Smooth muscle cell (in vitro differentiated cells): ENCODE measurements around the gene RNF126. TPM values are rescaled to one million over a fixed set of nuclear protein-coding genes. Genes with fewer than 3 reads are reported as not detected.

ENCODE experiments used
- DNase-seq: peaks from one replicate; lab custom pipeline; 2025; ENCODE audit not compliant: unreplicated experiment; lab: John Stamatoyannopoulos, UW
- H2AFZ ChIP-seq: fragments of 200-600 bp; sonication (generic); 2 replicates; pipeline ENCODE4 v1.6.0; 2016; ENCODE audit warnings: antibody characterized with exemption, low read depth, mild to moderate bottlenecking
- H3F3A ChIP-seq: fragments of 200-600 bp; sonication (generic); 2 replicates; pipeline ENCODE4 v1.6.0; 2017; ENCODE audit warnings: antibody characterized with exemption, low read depth
- H3K27ac ChIP-seq: fragments of 200-600 bp; sonication (generic); 2 replicates; pipeline ENCODE4 v1.5.1; 2016; ENCODE audit warnings: low read depth, mild to moderate bottlenecking
- H3K27me3 ChIP-seq: fragments of 200-600 bp; sonication (generic); 2 replicates; pipeline ENCODE4 v1.6.1; 2016; ENCODE audit warnings: low read depth, mild to moderate bottlenecking
- H3K36me3 ChIP-seq: fragments of 200-600 bp; sonication (generic); 2 replicates; pipeline ENCODE4 v1.5.1; 2016; ENCODE audit warnings: low read depth
- H3K4me1 ChIP-seq: fragments of 200-600 bp; sonication (generic); 2 replicates; pipeline ENCODE4 v1.5.1; 2016; ENCODE audit warnings: low read depth
- H3K4me2 ChIP-seq: fragments of 200-600 bp; sonication (generic); 2 replicates; pipeline ENCODE4 v1.6.0; 2016; ENCODE audit warnings: mild to moderate bottlenecking
- H3K4me3 ChIP-seq: fragments of 200-600 bp; sonication (generic); 2 replicates; pipeline ENCODE4 v1.5.1; 2016; ENCODE audit warnings: mild to moderate bottlenecking
- H3K79me2 ChIP-seq: fragments of 200-600 bp; sonication (generic); 2 replicates; pipeline ENCODE4 v1.6.0; 2016; ENCODE audit warnings: low read depth, mild to moderate bottlenecking
- H3K9ac ChIP-seq: fragments of 200-600 bp; sonication (generic); 2 replicates; pipeline ENCODE4 v1.6.0; 2016; ENCODE audit warnings: low read depth
- H3K9me3 ChIP-seq: fragments of 200-600 bp; sonication (generic); replicated peaks from 2 replicates; pipeline ENCODE4 v1.5.1; 2016; ENCODE audit warnings: low read depth
- H4K20me1 ChIP-seq: fragments of 200-600 bp; sonication (generic); 2 replicates; pipeline ENCODE4 v1.6.0; 2016; ENCODE audit warnings: low read depth
- WGBS: methylation state at CpG from one replicate; pipeline ENCODE4 v1.1.7; 2016; ENCODE audit warnings: low lambda C conversion rate; 5-methylcytosine and 5-hydroxymethylcytosine counted together
- polyA plus RNA-seq: library from polyadenylated mRNA; unstranded; fragments of >200 nt; fragmentation: Nextera tagmentation; extraction: Ambion mirVana; gene quantifications from 2 replicates; pipeline ENCODE4 v1.2.1, GENCODE V29; 2016
- total RNA-seq: library from RNA; depleted of rRNA; stranded (reverse); fragments of >200 nt; gene quantifications from 2 replicates; pipeline ENCODE4 v1.2.3, GENCODE V29; 2014
- TF ChIP-seq, protein P1 (sequence below): fragments of 200-600 bp; sonication (generic); IDR thresholded peaks from 2 replicates; pipeline ENCODE4 v1.5.1; 2017; ENCODE audit warnings: borderline replicate concordance, mild to moderate bottlenecking, antibody characterized with exemption; ENCODE audit not compliant: insufficient read depth, poor library complexity, severe bottlenecking

RNF126 gene
- total and polyA plus RNA-seq, 2 experiments from 2014 or later = 19.8 to 60.4 TPM

DNA sequence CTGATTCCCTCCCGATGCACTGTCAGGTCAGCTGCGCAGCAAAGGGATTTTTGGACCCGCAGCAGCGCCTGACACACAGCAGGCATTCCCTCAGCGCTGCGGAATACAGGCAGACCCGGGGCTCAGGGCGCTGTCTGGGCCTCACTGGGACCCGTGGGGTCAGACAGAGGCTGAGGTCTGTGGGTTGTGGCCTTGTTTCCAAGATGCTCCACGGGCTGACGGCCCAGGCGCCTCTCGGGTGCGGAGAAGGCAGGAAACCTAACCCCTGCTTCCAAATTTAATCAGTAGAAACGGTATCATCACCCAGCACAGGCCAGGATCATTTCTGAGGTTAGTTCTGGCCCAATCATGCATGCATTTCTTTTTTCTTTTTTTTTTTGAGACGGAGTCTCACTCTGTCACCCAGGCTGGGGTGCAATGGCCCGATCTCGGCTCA lies 686 bp upstream of the RNF126 start:
- no peaks in the 10 kb centered on the region for H3K36me3 ChIP-seq
- DNase-seq = no peak
- H3K9ac ChIP-seq = peak overlapping the region; percentile 54
- peaks cover 8% of the 10 kb centered on the region for H3F3A ChIP-seq
- no peaks in the 10 kb centered on the region for H3K27me3 ChIP-seq
- TF ChIP-seq, protein P1, sequence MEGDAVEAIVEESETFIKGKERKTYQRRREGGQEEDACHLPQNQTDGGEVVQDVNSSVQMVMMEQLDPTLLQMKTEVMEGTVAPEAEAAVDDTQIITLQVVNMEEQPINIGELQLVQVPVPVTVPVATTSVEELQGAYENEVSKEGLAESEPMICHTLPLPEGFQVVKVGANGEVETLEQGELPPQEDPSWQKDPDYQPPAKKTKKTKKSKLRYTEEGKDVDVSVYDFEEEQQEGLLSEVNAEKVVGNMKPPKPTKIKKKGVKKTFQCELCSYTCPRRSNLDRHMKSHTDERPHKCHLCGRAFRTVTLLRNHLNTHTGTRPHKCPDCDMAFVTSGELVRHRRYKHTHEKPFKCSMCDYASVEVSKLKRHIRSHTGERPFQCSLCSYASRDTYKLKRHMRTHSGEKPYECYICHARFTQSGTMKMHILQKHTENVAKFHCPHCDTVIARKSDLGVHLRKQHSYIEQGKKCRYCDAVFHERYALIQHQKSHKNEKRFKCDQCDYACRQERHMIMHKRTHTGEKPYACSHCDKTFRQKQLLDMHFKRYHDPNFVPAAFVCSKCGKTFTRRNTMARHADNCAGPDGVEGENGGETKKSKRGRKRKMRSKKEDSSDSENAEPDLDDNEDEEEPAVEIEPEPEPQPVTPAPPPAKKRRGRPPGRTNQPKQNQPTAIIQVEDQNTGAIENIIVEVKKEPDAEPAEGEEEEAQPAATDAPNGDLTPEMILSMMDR = no peak
- peak overlapping the region; percentile 89 for H2AFZ ChIP-seq
- H3K4me1 ChIP-seq = peaks cover 15% of the 10 kb centered on the region
- peaks cover 46% of the 10 kb centered on the region for H3K79me2 ChIP-seq
- peaks cover 39% of the 10 kb centered on the region for H4K20me1 ChIP-seq
- peak overlapping the region; percentile 94 for H3K4me2 ChIP-seq
- H3K4me3 ChIP-seq = peak overlapping the region; percentile 91
- 73% methylated on average over 18 of the region's 18 CpGs for WGBS
- peak overlapping the region; percentile 77 for H3K27ac ChIP-seq
- no peaks in the 10 kb centered on the region for H3K9me3 ChIP-seq

DNA sequence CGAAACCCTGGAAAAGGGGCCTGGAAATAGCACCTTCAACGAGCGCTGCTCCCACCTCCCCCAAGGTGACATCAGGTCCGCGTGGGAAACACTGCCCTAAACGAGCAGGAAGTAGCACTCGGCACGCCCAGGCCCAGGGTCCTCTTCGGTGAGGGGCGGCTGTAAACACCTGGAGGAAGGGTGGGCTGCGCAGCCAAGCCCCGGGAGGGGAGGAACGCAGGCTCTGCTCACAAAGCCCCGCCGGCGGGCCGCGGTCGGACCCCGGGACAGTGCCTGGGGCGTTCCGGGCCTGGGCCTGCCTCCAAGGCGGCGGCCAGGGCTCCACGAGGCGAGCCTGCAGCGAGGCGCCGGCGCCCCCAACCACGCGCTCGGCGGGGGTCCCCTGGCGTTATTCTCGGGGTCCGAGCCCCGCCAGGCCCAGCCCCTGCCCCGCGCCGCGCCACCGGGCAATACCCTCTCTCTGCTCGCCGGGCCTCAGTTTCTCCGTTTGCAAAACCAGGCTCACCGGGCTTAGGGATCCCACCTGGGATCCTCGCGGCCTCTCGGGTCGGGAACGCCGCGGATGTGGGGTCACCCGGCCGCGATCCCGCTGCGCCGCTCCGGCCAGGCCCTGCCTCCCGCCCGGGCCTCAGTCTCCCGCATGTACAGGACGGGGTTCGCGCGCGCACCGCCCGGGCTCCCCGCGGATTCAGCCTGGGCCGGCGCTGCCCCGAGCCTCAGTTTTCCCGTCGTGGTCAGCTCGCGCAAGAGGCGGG lies 630 bp downstream of the RNF126 start:
- under 1% methylated on average over 73 of the region's 81 CpGs for WGBS
- H3K4me2 ChIP-seq = peak overlapping the region; percentile 99
- H3K27ac ChIP-seq = peak overlapping the region; percentile 92
- H3K9ac ChIP-seq = peak overlapping the region; percentile 87
- no peak overlapping the region for H2AFZ ChIP-seq
- TF ChIP-seq, protein P1 = no peak
- DNase-seq = no peak
- no peaks in the 10 kb centered on the region for H3K27me3 ChIP-seq
- no peaks in the 10 kb centered on the region for H3K36me3 ChIP-seq
- peak overlapping the region; percentile 91 for H3K4me3 ChIP-seq
- H3K9me3 ChIP-seq = no peaks in the 10 kb centered on the region
- H3F3A ChIP-seq = peaks cover 8% of the 10 kb centered on the region
- peaks cover 15% of the 10 kb centered on the region for H3K4me1 ChIP-seq
- peaks cover 52% of the 10 kb centered on the region for H4K20me1 ChIP-seq
- peaks cover 59% of the 10 kb centered on the region for H3K79me2 ChIP-seq

DNA sequence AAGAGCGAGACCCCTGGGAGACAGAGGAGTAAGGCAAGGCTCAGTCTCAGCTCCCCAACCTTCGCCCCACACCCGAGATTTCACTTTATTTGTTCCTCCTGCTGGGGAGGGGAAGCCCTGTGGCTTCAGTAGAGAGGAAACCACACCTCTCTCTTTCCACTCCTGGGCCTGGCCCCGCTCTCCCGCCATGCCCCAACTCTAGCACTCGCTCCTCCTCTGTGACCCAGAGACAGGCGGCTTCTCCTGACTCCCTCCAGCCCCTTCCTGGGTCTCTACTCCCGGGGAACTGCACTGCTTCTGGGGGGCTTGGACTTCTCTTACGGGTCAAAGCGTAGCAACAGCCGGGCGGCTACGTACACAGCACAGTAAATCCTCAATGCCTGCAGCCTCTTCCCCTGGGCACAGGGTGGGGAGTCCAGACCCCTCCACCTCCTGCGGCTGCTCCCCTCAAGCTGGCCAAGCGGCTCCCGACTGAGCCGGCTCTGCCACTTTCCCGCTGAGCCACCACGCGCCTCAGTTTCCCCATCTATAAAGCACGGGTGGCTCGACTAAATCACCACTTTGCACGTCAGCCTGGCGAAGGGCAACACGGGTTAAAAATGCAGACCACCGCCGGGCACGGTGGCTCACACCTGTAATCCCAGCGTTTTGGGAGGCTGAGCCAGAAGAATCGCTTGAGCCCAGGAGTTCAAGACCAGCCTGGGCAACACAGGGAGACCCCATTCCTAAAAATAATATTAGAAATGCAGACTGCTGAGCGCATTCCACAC lies 1.4 kb downstream of the RNF126 start:
- WGBS = 47% methylated on average over 30 of the region's 31 CpGs
- Histone ChIP-seq H3K36me3 (no peaks in the 10 kb centered on the region), H3K79me2 (peaks cover 67% of the 10 kb centered on the region), H3K27ac (peak overlapping the region; percentile 92), H3K9ac (peak overlapping the region; percentile 87), H3K4me1 (peaks cover 15% of the 10 kb centered on the region), H3K9me3 (no peaks in the 10 kb centered on the region), H3K27me3 (no peaks in the 10 kb centered on the region), H3K4me3 (peak overlapping the region; percentile 91), H3K4me2 (peak overlapping the region; percentile 99), H4K20me1 (peaks cover 60% of the 10 kb centered on the region), H2AFZ (no peak overlapping the region), H3F3A (peaks cover 8% of the 10 kb centered on the region)
- TF ChIP-seq, protein P1 = no peak
- no peak for DNase-seq
